ENCODE measurements around the gene NLRP1. TPM values are rescaled to one million over a fixed set of nuclear protein-coding genes. Genes with fewer than 3 reads are reported as not detected.

NLRP1 gene
- total RNA-seq, 2 experiments from 2014 or later, result 18.7 to 24.6 TPM

DNA sequence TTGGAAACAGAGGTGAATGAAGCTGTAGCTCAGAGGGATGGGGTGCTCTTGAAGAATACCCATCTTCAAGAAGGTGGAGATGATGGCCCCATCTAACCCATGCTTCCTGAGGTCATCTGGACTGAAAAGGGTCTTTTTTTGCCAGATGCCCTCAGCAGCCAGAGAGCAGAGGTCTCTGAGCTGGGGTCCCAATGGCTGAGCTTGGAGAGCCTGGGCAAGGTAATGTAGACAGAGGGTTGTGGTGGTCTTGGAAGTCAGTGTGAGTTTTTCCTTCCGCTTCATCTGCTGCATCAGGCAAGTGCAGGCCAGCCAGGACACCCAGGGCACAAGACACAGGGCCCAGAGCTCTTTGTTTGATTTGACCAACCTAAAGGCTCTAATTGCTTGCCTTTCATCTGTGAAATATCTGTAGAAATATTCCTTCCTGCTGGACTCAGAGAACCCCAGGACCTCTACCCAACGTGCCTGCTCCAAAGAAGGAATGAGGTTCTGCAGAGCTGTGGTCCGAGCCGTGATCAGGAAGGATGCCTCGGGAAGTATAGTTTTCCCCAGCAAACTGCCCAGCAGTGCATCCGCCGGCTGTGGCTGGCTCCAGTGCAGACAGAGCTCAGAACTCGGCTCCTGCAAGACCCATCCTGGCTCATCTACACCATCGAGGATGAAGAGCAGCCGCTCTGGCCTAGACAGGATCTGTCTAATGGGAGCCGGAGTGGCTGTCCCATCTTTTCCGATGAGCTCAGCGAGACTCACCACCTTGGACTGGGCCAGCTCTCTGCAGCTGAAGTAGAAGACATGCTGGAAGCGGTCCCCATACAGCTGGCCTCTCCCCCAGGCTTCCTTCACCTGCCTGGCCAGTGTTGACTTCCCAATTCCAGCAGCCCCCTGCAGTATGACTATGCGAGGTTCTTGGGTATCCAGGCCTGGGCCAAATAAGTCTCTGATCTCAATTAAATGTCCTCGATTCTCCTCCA, 25.2 kb downstream of the NLRP1 start:
- H3K36me3 ChIP-seq (ENCODE audit: insufficient read depth, low read length), result no peaks in the 10 kb centered on the region
- no peak overlapping the region for H3K4me2 ChIP-seq (ENCODE audit: low read length)
- H3K9me3 ChIP-seq (ENCODE audit: low read length), result no peaks in the 10 kb centered on the region
- H4K20me1 ChIP-seq (ENCODE audit: insufficient read depth, low read length), result no peaks in the 10 kb centered on the region
- H3K4me3 ChIP-seq (ENCODE audit: low read depth, low read length, poor library complexity, severe bottlenecking), result no peak overlapping the region
- DNase-seq (ENCODE audit: low spot score), result no peak
- no peaks in the 10 kb centered on the region for H3K9me2 ChIP-seq (ENCODE audit: insufficient read depth, low read length)
- intact Hi-C loops (cut with micrococcal nuclease; ENCODE audit: unreplicated experiment), result no loop called here
- no peak overlapping the region for H3K27ac ChIP-seq (ENCODE audit: low read depth, low read length, poor library complexity, severe bottlenecking)
- no peaks in the 10 kb centered on the region for H3K4me1 ChIP-seq (ENCODE audit: insufficient read depth, low read length, poor library complexity, severe bottlenecking)
- POLR2A ChIA-PET, result no interaction called here
- CTCF ChIA-PET (ENCODE audit: unreplicated experiment), result no interaction called here
- no peaks in the 10 kb centered on the region for H3K79me2 ChIP-seq (ENCODE audit: insufficient read depth, low read depth, low read length)
- TSS peak; percentile 80 for BruUV-seq (replicated peaks)
- TF ChIP-seq, protein P1, sequence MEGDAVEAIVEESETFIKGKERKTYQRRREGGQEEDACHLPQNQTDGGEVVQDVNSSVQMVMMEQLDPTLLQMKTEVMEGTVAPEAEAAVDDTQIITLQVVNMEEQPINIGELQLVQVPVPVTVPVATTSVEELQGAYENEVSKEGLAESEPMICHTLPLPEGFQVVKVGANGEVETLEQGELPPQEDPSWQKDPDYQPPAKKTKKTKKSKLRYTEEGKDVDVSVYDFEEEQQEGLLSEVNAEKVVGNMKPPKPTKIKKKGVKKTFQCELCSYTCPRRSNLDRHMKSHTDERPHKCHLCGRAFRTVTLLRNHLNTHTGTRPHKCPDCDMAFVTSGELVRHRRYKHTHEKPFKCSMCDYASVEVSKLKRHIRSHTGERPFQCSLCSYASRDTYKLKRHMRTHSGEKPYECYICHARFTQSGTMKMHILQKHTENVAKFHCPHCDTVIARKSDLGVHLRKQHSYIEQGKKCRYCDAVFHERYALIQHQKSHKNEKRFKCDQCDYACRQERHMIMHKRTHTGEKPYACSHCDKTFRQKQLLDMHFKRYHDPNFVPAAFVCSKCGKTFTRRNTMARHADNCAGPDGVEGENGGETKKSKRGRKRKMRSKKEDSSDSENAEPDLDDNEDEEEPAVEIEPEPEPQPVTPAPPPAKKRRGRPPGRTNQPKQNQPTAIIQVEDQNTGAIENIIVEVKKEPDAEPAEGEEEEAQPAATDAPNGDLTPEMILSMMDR (conservative IDR thresholded peaks at IDR 0.05; ENCODE audit: low read length), result no peak
- no peak for TF ChIP-seq EZH2phosphoT487 (IDR thresholded peaks at IDR 0.05; ENCODE audit: borderline replicate concordance, low read depth, low read length)
- H2AFZ ChIP-seq (ENCODE audit: low read length), result no peak overlapping the region

DNA sequence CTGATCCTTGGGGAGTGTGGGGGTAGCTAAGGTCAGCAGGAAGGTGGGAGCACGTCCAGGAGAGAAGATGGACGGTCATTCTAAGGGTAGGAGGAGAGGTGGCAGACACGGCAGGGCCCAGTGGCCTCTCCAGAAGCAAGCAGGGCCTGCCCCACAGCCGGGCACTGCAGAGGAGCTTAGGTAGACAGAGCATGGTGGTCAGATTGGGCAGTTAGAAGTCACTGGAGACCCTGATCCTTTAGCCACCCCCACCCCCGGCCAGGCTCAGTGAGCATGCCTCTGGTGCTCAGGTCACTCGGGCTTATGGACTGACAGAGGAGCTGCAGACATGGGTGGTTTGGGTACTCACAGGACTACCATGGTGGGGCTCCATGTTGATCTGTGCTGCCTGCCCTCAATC, 26.3 kb downstream of the NLRP1 start:
- CTCF ChIA-PET (ENCODE audit: unreplicated experiment), result no interaction called here

More for the DNA sequence above, 26.3 kb downstream of the NLRP1 start:
- intact Hi-C loops (cut with micrococcal nuclease; ENCODE audit: unreplicated experiment), result no loop called here
- TF ChIP-seq, protein P1 (conservative IDR thresholded peaks at IDR 0.05; ENCODE audit: low read length), result no peak
- no peak for TF ChIP-seq EZH2phosphoT487 (IDR thresholded peaks at IDR 0.05; ENCODE audit: borderline replicate concordance, low read depth, low read length)
- Histone ChIP-seq H3K9me2 (ENCODE audit: insufficient read depth, low read length) (no peaks in the 10 kb centered on the region), H3K36me3 (ENCODE audit: insufficient read depth, low read length) (no peaks in the 10 kb centered on the region), H3K4me1 (ENCODE audit: insufficient read depth, low read length, poor library complexity, severe bottlenecking) (no peaks in the 10 kb centered on the region), H3K4me2 (ENCODE audit: low read length) (no peak overlapping the region), H3K27ac (ENCODE audit: low read depth, low read length, poor library complexity, severe bottlenecking) (no peak overlapping the region), H2AFZ (ENCODE audit: low read length) (no peak overlapping the region), H3K4me3 (ENCODE audit: low read depth, low read length, poor library complexity, severe bottlenecking) (no peak overlapping the region), H3K79me2 (ENCODE audit: insufficient read depth, low read depth, low read length) (no peaks in the 10 kb centered on the region), H4K20me1 (ENCODE audit: insufficient read depth, low read length) (no peaks in the 10 kb centered on the region), H3K9me3 (ENCODE audit: low read length) (no peaks in the 10 kb centered on the region)
- DNase-seq (ENCODE audit: low spot score), result no peak
- BruUV-seq (replicated peaks), result no TSS peak
- POLR2A ChIA-PET, result no interaction called here

All from OCI-LY7 (cell line).